GM12875 (cell line): Measurements from ENCODE around the gene SMIM21.

Experiments used
- H3K4me3 ChIP-seq: one replicate; pipeline ENCODE4 v1.5.1; 2011; ENCODE audit warnings: low read depth, low read length, control low read depth
- TF ChIP-seq, protein P1 (sequence below): IDR thresholded peaks from 2 replicates; pipeline ENCODE4 v1.5.1; 2011; ENCODE audit warnings: low read depth, mild to moderate bottlenecking, control low read depth, inconsistent platforms, low read length, moderate library complexity, borderline replicate concordance; ENCODE audit not compliant: insufficient read depth

Gene SMIM21

GRCh38 chr18:75467851-75468250 is 40.3 kb upstream of the SMIM21 start:
- no peak overlapping the region for H3K4me3 ChIP-seq
- TF ChIP-seq, protein P1, sequence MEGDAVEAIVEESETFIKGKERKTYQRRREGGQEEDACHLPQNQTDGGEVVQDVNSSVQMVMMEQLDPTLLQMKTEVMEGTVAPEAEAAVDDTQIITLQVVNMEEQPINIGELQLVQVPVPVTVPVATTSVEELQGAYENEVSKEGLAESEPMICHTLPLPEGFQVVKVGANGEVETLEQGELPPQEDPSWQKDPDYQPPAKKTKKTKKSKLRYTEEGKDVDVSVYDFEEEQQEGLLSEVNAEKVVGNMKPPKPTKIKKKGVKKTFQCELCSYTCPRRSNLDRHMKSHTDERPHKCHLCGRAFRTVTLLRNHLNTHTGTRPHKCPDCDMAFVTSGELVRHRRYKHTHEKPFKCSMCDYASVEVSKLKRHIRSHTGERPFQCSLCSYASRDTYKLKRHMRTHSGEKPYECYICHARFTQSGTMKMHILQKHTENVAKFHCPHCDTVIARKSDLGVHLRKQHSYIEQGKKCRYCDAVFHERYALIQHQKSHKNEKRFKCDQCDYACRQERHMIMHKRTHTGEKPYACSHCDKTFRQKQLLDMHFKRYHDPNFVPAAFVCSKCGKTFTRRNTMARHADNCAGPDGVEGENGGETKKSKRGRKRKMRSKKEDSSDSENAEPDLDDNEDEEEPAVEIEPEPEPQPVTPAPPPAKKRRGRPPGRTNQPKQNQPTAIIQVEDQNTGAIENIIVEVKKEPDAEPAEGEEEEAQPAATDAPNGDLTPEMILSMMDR: no peak

DNA sequence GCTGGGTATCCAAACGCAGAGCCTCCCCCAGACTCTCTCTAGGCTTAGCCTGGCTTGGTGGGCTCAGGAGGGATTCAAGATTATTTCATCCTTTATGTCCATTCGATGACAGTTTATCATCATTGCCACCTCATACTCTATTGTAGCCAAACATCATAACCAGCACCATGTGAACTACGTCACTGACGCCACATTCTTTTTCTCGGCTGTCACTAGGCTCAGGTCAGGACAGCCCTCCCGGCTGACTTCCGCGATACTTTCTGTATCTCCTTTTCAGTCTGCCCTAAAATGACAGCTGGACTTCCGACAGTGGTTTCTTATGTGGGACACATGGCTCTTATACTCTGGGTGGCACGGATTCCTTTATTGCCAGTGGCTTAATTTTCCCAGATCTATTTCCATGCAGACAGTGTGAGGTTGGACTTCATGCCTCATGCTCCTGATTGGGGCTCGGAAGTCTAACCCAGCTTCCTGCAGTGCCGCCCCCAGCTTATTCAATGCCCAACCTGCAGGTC is 39.8 kb upstream of the SMIM21 start:
- TF ChIP-seq, protein P1: no peak
- H3K4me3 ChIP-seq: no peak overlapping the region

DNA sequence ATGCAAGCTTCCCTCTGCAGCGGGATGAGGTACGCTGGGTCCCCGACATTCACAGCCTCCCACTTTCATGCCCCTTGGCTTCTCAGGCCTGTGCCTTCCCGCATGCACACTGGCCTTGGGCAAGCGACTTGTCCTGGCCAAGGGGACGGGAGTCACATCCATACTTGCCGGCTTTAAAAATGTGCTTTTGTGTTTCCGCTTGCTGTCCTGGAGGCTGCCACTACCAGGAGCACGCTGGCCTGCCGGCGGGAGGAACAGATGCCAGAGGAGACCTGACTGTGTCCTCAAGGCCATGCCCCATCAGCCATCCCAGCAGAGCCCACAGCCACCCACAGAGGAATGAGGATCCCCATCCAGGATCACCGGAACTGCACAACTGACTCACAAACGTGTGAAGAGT is 36.9 kb upstream of the SMIM21 start:
- TF ChIP-seq, protein P1: no peak
- H3K4me3 ChIP-seq: no peak overlapping the region

DNA sequence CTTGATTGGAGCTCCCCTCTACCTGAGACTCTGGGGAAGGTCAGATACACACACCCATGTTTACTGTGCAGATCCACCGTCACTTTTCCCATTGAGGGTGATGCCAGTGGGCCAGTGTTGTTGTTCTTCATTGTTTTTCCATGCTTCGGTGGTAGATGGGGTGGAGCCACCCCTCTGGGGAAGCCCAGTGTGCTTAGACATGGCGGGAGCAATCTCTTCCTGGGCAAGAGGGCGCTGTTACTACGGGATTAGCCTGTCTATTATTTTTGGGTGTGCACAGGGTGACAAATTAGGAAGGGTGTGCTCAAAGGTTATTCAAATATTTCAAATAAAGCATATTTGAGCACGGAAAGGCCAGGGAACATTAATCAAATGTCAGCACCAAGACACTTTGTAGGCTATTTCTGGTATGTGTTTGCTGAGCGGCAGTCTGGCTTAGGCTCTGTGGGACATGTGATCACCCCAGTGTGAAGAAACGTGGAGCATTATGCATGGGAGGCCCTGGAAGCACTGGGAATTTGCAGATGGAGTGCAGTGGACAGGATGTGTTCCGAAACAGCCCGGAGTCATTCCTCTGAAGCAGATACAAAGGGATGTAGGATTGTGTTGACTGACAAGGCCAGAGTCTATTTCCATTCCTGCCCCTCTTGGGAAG is 34.8 kb upstream of the SMIM21 start:
- H3K4me3 ChIP-seq: no peak overlapping the region
- TF ChIP-seq, protein P1: no peak

- TF ChIP-seq, protein P1: no peak
- H3K4me3 ChIP-seq: no peak overlapping the region
These were observed 28.7 kb upstream of the SMIM21 start for GRCh38 chr18:75456199-75456631.

DNA sequence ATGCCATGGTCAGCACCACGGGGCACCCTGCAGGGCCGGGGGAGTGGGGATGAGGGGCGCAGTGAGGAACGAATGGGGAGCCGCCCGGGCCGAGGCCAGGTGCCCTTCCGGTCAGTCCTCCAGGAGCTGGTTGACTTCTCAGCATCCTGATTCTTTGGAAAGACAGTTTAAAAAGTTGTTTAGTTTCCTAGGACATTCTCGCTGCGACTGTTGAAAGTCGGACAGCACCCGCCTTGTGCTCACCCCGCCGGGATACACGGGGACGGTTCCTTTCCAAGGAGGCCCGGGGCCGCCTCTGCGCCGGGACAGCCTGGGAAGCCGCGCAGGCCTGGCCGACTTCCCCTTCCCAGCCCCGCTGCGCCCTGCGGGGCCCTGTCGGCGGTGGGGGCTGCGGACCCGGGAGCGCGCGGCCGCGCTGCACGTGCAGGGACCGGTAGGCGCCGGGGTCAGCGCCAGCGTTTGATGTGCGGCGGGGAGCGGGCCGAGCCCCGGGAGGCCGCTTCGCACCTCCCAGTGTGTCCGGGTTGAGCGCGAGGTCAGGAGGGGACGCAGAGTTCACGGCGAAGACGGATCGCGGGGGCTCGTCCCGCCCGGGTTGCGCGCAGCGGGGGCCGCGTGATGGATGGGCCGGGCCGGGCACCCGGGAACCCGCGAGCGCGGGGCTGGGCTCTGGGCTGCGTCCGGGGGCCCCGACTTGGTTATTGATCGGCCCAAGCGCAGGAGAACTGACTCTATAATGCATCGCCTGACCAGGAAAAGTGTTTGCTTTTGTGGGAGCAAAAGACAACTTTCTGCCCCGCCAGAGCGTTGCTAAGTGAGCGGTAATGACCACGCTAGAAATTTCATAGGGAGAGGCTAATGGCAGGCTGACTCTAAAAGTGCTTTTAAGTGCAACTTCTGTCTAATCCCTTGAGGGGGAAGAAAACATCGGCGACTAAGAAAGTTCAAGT is 28.0 kb upstream of the SMIM21 start:
- TF ChIP-seq, protein P1: no peak
- no peak overlapping the region for H3K4me3 ChIP-seq
